ENCODE results near the gene CACNA2D3. TPM values are rescaled to one million over a fixed set of nuclear protein-coding genes. Genes with fewer than 3 reads are reported as not detected.

CACNA2D3 gene
- total and polyA plus RNA-seq, 4 donors: 0.38 to 2.5 (median 1.1) TPM

DNA sequence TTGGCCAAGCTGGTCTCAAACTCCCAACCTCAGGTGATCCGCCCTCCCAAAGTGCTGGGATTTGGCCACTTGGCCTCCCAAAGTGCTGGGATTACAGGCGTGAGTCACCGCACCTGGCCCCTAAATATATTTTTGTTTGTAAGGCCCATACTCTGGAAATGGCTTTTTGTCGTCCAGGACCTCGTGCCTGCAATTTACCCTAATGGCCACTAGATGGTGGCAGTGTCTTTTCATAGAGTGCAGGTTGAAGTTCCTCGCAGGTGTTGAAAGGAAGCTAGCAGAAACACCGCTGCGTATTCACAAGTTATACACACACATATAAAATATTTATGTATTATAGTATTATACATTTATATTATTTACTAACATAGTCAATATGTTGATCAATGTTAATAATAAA lies 708.3 kb downstream of the CACNA2D3 start:
- Histone ChIP-seq H3K9me3 (ENCODE audit: control insufficient read depth in 4 of 4, insufficient read depth in 3 of 4, low read length in 3 of 4) (peaks cover 0 to 7% (median 0%) of the 10 kb centered on the region in 4 donors), H3K27me3 (ENCODE audit: control insufficient read depth in 3 of 3, insufficient read depth in 3 of 3, low read length in 2 of 3) (peaks cover 0 to 4% (median 0%) of the 10 kb centered on the region in 3 donors), H3K27ac (ENCODE audit: low read depth in 1 of 2, low read length in 1 of 2) (no peak overlapping the region), H3K4me3 (no peak overlapping the region), H3K36me3 (ENCODE audit: control insufficient read depth in 4 of 4, insufficient read depth in 4 of 4, low read length in 4 of 4) (no peaks in the 10 kb centered on the region), H3K4me1 (ENCODE audit: control insufficient read depth in 5 of 5, insufficient read depth in 5 of 5, low read length in 5 of 5) (no peaks in the 10 kb centered on the region), H3K9ac (ENCODE audit: insufficient read depth in 1 of 2, low read length in 2 of 2) (no peak overlapping the region)
- ATAC-seq (ENCODE audit: insufficient read depth, low FRiP score): no peak
- 69 to 72% methylated on average over 8 of the region's 8 CpGs for WGBS, 2 donors
- TF ChIP-seq, protein P1, sequence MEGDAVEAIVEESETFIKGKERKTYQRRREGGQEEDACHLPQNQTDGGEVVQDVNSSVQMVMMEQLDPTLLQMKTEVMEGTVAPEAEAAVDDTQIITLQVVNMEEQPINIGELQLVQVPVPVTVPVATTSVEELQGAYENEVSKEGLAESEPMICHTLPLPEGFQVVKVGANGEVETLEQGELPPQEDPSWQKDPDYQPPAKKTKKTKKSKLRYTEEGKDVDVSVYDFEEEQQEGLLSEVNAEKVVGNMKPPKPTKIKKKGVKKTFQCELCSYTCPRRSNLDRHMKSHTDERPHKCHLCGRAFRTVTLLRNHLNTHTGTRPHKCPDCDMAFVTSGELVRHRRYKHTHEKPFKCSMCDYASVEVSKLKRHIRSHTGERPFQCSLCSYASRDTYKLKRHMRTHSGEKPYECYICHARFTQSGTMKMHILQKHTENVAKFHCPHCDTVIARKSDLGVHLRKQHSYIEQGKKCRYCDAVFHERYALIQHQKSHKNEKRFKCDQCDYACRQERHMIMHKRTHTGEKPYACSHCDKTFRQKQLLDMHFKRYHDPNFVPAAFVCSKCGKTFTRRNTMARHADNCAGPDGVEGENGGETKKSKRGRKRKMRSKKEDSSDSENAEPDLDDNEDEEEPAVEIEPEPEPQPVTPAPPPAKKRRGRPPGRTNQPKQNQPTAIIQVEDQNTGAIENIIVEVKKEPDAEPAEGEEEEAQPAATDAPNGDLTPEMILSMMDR (IDR thresholded peaks at IDR 0.05; ENCODE audit: control extremely low read depth, extremely low read depth): no peak
- DNase-seq: no peak

DNA sequence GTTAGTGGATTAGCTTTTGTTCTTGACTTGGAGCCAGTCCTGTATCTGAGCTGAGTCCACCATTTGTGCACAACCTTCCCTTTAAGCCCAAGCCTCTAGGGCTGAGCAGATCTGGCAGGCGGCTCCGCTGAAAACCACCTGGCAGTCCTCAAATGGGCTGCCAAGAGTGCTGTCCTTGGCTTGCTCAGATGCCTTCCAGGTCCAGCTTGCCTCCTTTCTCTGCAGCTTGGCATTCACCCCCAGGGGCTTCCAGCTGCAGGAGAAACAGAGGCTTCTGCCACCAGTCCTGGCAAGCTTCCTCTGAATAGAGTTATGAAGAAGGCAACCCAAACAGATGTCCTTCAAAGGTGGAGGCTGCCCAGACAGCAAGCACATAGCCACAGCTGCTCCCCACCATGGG lies 708.8 kb downstream of the CACNA2D3 start:
- Histone ChIP-seq H3K9me3 (ENCODE audit: control insufficient read depth in 4 of 4, insufficient read depth in 3 of 4, low read length in 3 of 4) (peaks cover 0 to 7% (median 0%) of the 10 kb centered on the region in 4 donors), H3K4me1 (ENCODE audit: control insufficient read depth in 5 of 5, insufficient read depth in 5 of 5, low read length in 5 of 5) (no peaks in the 10 kb centered on the region), H3K27me3 (ENCODE audit: control insufficient read depth in 3 of 3, insufficient read depth in 3 of 3, low read length in 2 of 3) (peaks cover 0 to 4% (median 0%) of the 10 kb centered on the region in 3 donors), H3K4me3 (no peak overlapping the region), H3K27ac (ENCODE audit: low read depth in 1 of 2, low read length in 1 of 2) (no peak overlapping the region), H3K36me3 (ENCODE audit: control insufficient read depth in 4 of 4, insufficient read depth in 4 of 4, low read length in 4 of 4) (no peaks in the 10 kb centered on the region), H3K9ac (ENCODE audit: insufficient read depth in 1 of 2, low read length in 2 of 2) (no peak overlapping the region)
- DNase-seq (no peak), ATAC-seq (ENCODE audit: insufficient read depth, low FRiP score) (no peak)
- TF ChIP-seq, protein P1 (IDR thresholded peaks at IDR 0.05; ENCODE audit: control extremely low read depth, extremely low read depth): no peak
- WGBS, 2 donors: 89 to 92% methylated on average over 2 of the region's 2 CpGs

DNA sequence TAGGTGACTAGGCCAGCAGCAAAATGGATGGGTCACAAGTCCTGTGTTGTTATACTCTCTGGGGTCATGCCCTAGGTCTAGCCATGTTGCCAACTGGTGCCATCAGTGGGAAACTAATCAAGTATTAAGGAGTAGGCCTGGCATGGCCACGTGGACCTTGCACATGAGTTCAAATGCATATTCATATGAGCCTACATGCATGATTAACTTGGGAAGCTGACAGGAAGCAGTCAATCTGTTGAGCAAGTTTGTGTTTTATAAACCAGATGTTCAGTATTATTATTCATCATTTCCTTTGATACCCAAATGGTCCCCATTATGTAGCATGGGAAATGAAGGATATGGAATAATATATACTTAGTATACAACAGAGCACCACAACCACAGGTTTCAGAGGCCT lies 710.5 kb downstream of the CACNA2D3 start:
- 64 to 67% methylated on average over 1 of the region's 1 CpG for WGBS, 2 donors
- H3K27ac ChIP-seq (ENCODE audit: low read depth in 1 of 2, low read length in 1 of 2): no peak overlapping the region
- H3K27me3 ChIP-seq (ENCODE audit: control insufficient read depth in 3 of 3, insufficient read depth in 3 of 3, low read length in 2 of 3): peaks cover 0 to 1% (median 0%) of the 10 kb centered on the region in 3 donors
- H3K9ac ChIP-seq (ENCODE audit: insufficient read depth in 1 of 2, low read length in 2 of 2): no peak overlapping the region
- no peak for DNase-seq
- no peaks in the 10 kb centered on the region for H3K36me3 ChIP-seq (ENCODE audit: control insufficient read depth in 4 of 4, insufficient read depth in 4 of 4, low read length in 4 of 4)
- no peak for ATAC-seq (ENCODE audit: insufficient read depth, low FRiP score)
- peaks cover 0 to 7% (median 0%) of the 10 kb centered on the region in 4 donors for H3K9me3 ChIP-seq (ENCODE audit: control insufficient read depth in 4 of 4, insufficient read depth in 3 of 4, low read length in 3 of 4)
- TF ChIP-seq, protein P1 (IDR thresholded peaks at IDR 0.05; ENCODE audit: control extremely low read depth, extremely low read depth): no peak
- H3K4me3 ChIP-seq: no peak overlapping the region
- H3K4me1 ChIP-seq (ENCODE audit: control insufficient read depth in 5 of 5, insufficient read depth in 5 of 5, low read length in 5 of 5): no peaks in the 10 kb centered on the region

DNA sequence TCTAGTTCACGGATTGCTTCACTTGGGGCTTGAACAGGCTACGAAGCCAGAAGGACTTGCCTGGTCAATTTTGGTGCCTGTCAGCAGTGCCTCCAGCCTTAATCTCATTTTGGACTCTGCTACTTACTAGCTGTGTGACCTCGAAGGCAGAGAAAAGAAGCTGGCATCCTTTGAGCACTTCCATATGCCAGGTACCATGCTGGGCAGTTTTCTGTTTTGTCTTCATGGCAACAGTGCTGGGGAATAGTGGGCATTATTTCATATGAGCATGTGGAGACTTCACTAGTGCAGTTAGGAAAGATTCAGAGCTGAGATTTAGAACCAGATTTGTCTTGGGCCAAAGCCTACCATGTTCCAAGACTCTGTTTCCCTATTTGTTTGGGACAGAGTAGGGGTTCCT lies 713.3 kb downstream of the CACNA2D3 start:
- H3K9me3 ChIP-seq (ENCODE audit: control insufficient read depth in 4 of 4, insufficient read depth in 3 of 4, low read length in 3 of 4): peaks cover 0 to 3% (median 0%) of the 10 kb centered on the region in 4 donors
- DNase-seq (no peak), ATAC-seq (ENCODE audit: insufficient read depth, low FRiP score) (no peak)
- H3K9ac ChIP-seq (ENCODE audit: insufficient read depth in 1 of 2, low read length in 2 of 2): no peak overlapping the region
- H3K4me3 ChIP-seq: no peak overlapping the region
- TF ChIP-seq, protein P1 (IDR thresholded peaks at IDR 0.05; ENCODE audit: control extremely low read depth, extremely low read depth): no peak
- H3K27me3 ChIP-seq (ENCODE audit: control insufficient read depth in 3 of 3, insufficient read depth in 3 of 3, low read length in 2 of 3): no peaks in the 10 kb centered on the region
- no peaks in the 10 kb centered on the region for H3K36me3 ChIP-seq (ENCODE audit: control insufficient read depth in 4 of 4, insufficient read depth in 4 of 4, low read length in 4 of 4)
- no peak overlapping the region for H3K27ac ChIP-seq (ENCODE audit: low read depth in 1 of 2, low read length in 1 of 2)
- H3K4me1 ChIP-seq (ENCODE audit: control insufficient read depth in 5 of 5, insufficient read depth in 5 of 5, low read length in 5 of 5): no peaks in the 10 kb centered on the region
- WGBS, 2 donors: 84 to 87% methylated on average over 3 of the region's 3 CpGs
